Smooth muscle cell (in vitro differentiated cells): ENCODE data around the gene LIMK1. TPM values are rescaled to one million over a fixed set of nuclear protein-coding genes. Genes with fewer than 3 reads are reported as not detected.

ENCODE experiments used
- DNase-seq: peaks from one replicate; lab custom pipeline; 2025; ENCODE audit not compliant: unreplicated experiment; lab: John Stamatoyannopoulos, UW
- H2AFZ ChIP-seq: fragments of 200-600 bp; sonication (generic); 2 replicates; pipeline ENCODE4 v1.6.0; 2016; ENCODE audit warnings: antibody characterized with exemption, low read depth, mild to moderate bottlenecking
- H3F3A ChIP-seq: fragments of 200-600 bp; sonication (generic); 2 replicates; pipeline ENCODE4 v1.6.0; 2017; ENCODE audit warnings: antibody characterized with exemption, low read depth
- H3K27ac ChIP-seq: fragments of 200-600 bp; sonication (generic); 2 replicates; pipeline ENCODE4 v1.5.1; 2016; ENCODE audit warnings: low read depth, mild to moderate bottlenecking
- H3K27me3 ChIP-seq: fragments of 200-600 bp; sonication (generic); 2 replicates; pipeline ENCODE4 v1.6.1; 2016; ENCODE audit warnings: low read depth, mild to moderate bottlenecking
- H3K36me3 ChIP-seq: fragments of 200-600 bp; sonication (generic); 2 replicates; pipeline ENCODE4 v1.5.1; 2016; ENCODE audit warnings: low read depth
- H3K4me1 ChIP-seq: fragments of 200-600 bp; sonication (generic); 2 replicates; pipeline ENCODE4 v1.5.1; 2016; ENCODE audit warnings: low read depth
- H3K4me2 ChIP-seq: fragments of 200-600 bp; sonication (generic); 2 replicates; pipeline ENCODE4 v1.6.0; 2016; ENCODE audit warnings: mild to moderate bottlenecking
- H3K4me3 ChIP-seq: fragments of 200-600 bp; sonication (generic); 2 replicates; pipeline ENCODE4 v1.5.1; 2016; ENCODE audit warnings: mild to moderate bottlenecking
- H3K79me2 ChIP-seq: fragments of 200-600 bp; sonication (generic); 2 replicates; pipeline ENCODE4 v1.6.0; 2016; ENCODE audit warnings: low read depth, mild to moderate bottlenecking
- H3K9ac ChIP-seq: fragments of 200-600 bp; sonication (generic); 2 replicates; pipeline ENCODE4 v1.6.0; 2016; ENCODE audit warnings: low read depth
- H3K9me3 ChIP-seq: fragments of 200-600 bp; sonication (generic); replicated peaks from 2 replicates; pipeline ENCODE4 v1.5.1; 2016; ENCODE audit warnings: low read depth
- H4K20me1 ChIP-seq: fragments of 200-600 bp; sonication (generic); 2 replicates; pipeline ENCODE4 v1.6.0; 2016; ENCODE audit warnings: low read depth
- CTCF ChIP-seq: fragments of 200-600 bp; sonication (generic); IDR thresholded peaks from 2 replicates; pipeline ENCODE4 v1.5.1; 2017; ENCODE audit warnings: borderline replicate concordance, mild to moderate bottlenecking, antibody characterized with exemption; ENCODE audit not compliant: insufficient read depth, poor library complexity, severe bottlenecking
- WGBS: methylation state at CpG from one replicate; pipeline ENCODE4 v1.1.7; 2016; ENCODE audit warnings: low lambda C conversion rate; 5-methylcytosine and 5-hydroxymethylcytosine counted together
- polyA plus RNA-seq: library from polyadenylated mRNA; unstranded; fragments of >200 nt; fragmentation: Nextera tagmentation; extraction: Ambion mirVana; gene quantifications from 2 replicates; pipeline ENCODE4 v1.2.1, GENCODE V29; 2016
- total RNA-seq: library from RNA; depleted of rRNA; stranded (reverse); fragments of >200 nt; gene quantifications from 2 replicates; pipeline ENCODE4 v1.2.3, GENCODE V29; 2014

The LIMK1 gene
- total and polyA plus RNA-seq, 2 experiments from 2014 or later = 23.6 to 29.2 TPM

- Histone ChIP-seq H3K9me3 (no peaks in the 10 kb centered on the region), H3K9ac (no peak overlapping the region), H3F3A (no peaks in the 10 kb centered on the region), H4K20me1 (no peaks in the 10 kb centered on the region), H3K27me3 (no peaks in the 10 kb centered on the region), H3K4me2 (no peak overlapping the region), H2AFZ (no peak overlapping the region), H3K4me1 (no peaks in the 10 kb centered on the region), H3K36me3 (no peaks in the 10 kb centered on the region), H3K4me3 (no peak overlapping the region), H3K79me2 (no peaks in the 10 kb centered on the region), H3K27ac (no peak overlapping the region)
- WGBS = 42% methylated on average over 16 of the region's 16 CpGs
- DNase-seq = no peak
- TF ChIP-seq CTCF = no peak
Measured at GRCh38 chr7:74138945-74139843, 55.6 kb downstream of the LIMK1 start.

GRCh38 chr7:74141705-74142104 is 58.1 kb downstream of the LIMK1 start:
- Histone ChIP-seq H3K36me3 (no peaks in the 10 kb centered on the region), H3F3A (no peaks in the 10 kb centered on the region), H3K27me3 (no peaks in the 10 kb centered on the region), H3K79me2 (no peaks in the 10 kb centered on the region), H3K9me3 (no peaks in the 10 kb centered on the region), H2AFZ (no peak overlapping the region), H3K4me1 (no peaks in the 10 kb centered on the region), H3K9ac (no peak overlapping the region), H3K4me3 (no peak overlapping the region), H3K4me2 (no peak overlapping the region), H3K27ac (no peak overlapping the region), H4K20me1 (no peaks in the 10 kb centered on the region)
- no peak for TF ChIP-seq CTCF
- no peak for DNase-seq
- 52% methylated on average over 1 of the region's 1 CpG for WGBS

GRCh38 chr7:74143383-74143782 is 59.8 kb downstream of the LIMK1 start:
- 99% methylated on average over 6 of the region's 6 CpGs for WGBS
- no peak for DNase-seq
- TF ChIP-seq CTCF = no peak
- H3K36me3 ChIP-seq = no peaks in the 10 kb centered on the region
- no peak overlapping the region for H3K4me3 ChIP-seq
- H3K27me3 ChIP-seq = no peaks in the 10 kb centered on the region
- no peak overlapping the region for H3K4me2 ChIP-seq
- H4K20me1 ChIP-seq = no peaks in the 10 kb centered on the region
- H2AFZ ChIP-seq = no peak overlapping the region
- no peaks in the 10 kb centered on the region for H3K9me3 ChIP-seq
- no peak overlapping the region for H3K9ac ChIP-seq
- no peaks in the 10 kb centered on the region for H3K4me1 ChIP-seq
- H3K27ac ChIP-seq = no peak overlapping the region
- H3K79me2 ChIP-seq = no peaks in the 10 kb centered on the region
- no peaks in the 10 kb centered on the region for H3F3A ChIP-seq

- WGBS = 69% methylated on average over 1 of the region's 1 CpG
- no peak overlapping the region for H3K4me3 ChIP-seq
- no peak overlapping the region for H3K27ac ChIP-seq
- H3F3A ChIP-seq = no peaks in the 10 kb centered on the region
- H3K27me3 ChIP-seq = no peaks in the 10 kb centered on the region
- no peak overlapping the region for H3K9ac ChIP-seq
- no peak overlapping the region for H2AFZ ChIP-seq
- no peak overlapping the region for H3K4me2 ChIP-seq
- no peak for DNase-seq
- H3K9me3 ChIP-seq = no peaks in the 10 kb centered on the region
- H3K4me1 ChIP-seq = no peaks in the 10 kb centered on the region
- no peak for TF ChIP-seq CTCF
- no peaks in the 10 kb centered on the region for H4K20me1 ChIP-seq
- no peaks in the 10 kb centered on the region for H3K36me3 ChIP-seq
- no peaks in the 10 kb centered on the region for H3K79me2 ChIP-seq
Measured at GRCh38 chr7:74148491-74148890, 64.9 kb downstream of the LIMK1 start.
